ENCODE data around the gene MTCL1. TPM values are rescaled to one million over a fixed set of nuclear protein-coding genes. Genes with fewer than 3 reads are reported as not detected.

MTCL1 gene
- total and polyA plus RNA-seq, 4 donors: 1.3 to 12.4 (median 3.7) TPM

- no peak overlapping the region for H3K27ac ChIP-seq (ENCODE audit: low read depth in 1 of 2, low read length in 1 of 2)
- no peaks in the 10 kb centered on the region for H3K27me3 ChIP-seq (ENCODE audit: control insufficient read depth in 3 of 3, insufficient read depth in 3 of 3, low read length in 2 of 3)
- DNase-seq: no peak
- no peak overlapping the region for H3K9ac ChIP-seq (ENCODE audit: insufficient read depth in 1 of 2, low read length in 2 of 2)
- TF ChIP-seq CTCF (IDR thresholded peaks at IDR 0.05; ENCODE audit: control extremely low read depth, extremely low read depth): no peak
- 89 to 91% methylated on average over 16 of the region's 16 CpGs for WGBS, 2 donors
- no peaks in the 10 kb centered on the region for H3K4me1 ChIP-seq (ENCODE audit: control insufficient read depth in 5 of 5, insufficient read depth in 5 of 5, low read length in 5 of 5)
- H3K9me3 ChIP-seq (ENCODE audit: control insufficient read depth in 4 of 4, insufficient read depth in 3 of 4, low read length in 3 of 4): no peaks in the 10 kb centered on the region
- H3K4me3 ChIP-seq: no peak overlapping the region
- ATAC-seq (ENCODE audit: insufficient read depth, low FRiP score): no peak
- peaks cover 0 to 3% (median 0%) of the 10 kb centered on the region in 4 donors for H3K36me3 ChIP-seq (ENCODE audit: control insufficient read depth in 4 of 4, insufficient read depth in 4 of 4, low read length in 4 of 4)
Observed at GRCh38 chr18:8718401-8718913, 13.1 kb downstream of the MTCL1 start.

GRCh38 chr18:8719192-8719591 is 13.8 kb downstream of the MTCL1 start:
- no peak overlapping the region for H3K4me3 ChIP-seq
- H3K9me3 ChIP-seq (ENCODE audit: control insufficient read depth in 4 of 4, insufficient read depth in 3 of 4, low read length in 3 of 4): no peaks in the 10 kb centered on the region
- no peak for TF ChIP-seq CTCF (IDR thresholded peaks at IDR 0.05; ENCODE audit: control extremely low read depth, extremely low read depth)
- H3K27ac ChIP-seq (ENCODE audit: low read depth in 1 of 2, low read length in 1 of 2): no peak overlapping the region
- no peaks in the 10 kb centered on the region for H3K4me1 ChIP-seq (ENCODE audit: control insufficient read depth in 5 of 5, insufficient read depth in 5 of 5, low read length in 5 of 5)
- ATAC-seq (ENCODE audit: insufficient read depth, low FRiP score) (no peak), DNase-seq (no peak)
- no peak overlapping the region for H3K9ac ChIP-seq (ENCODE audit: insufficient read depth in 1 of 2, low read length in 2 of 2)
- peaks cover 0 to 6% (median 0%) of the 10 kb centered on the region in 4 donors for H3K36me3 ChIP-seq (ENCODE audit: control insufficient read depth in 4 of 4, insufficient read depth in 4 of 4, low read length in 4 of 4)
- no peaks in the 10 kb centered on the region for H3K27me3 ChIP-seq (ENCODE audit: control insufficient read depth in 3 of 3, insufficient read depth in 3 of 3, low read length in 2 of 3)
- WGBS, 2 donors: 46 to 65% methylated on average over 4 of the region's 4 CpGs

- ATAC-seq (ENCODE audit: insufficient read depth, low FRiP score) (no peak), DNase-seq (no peak)
- Histone ChIP-seq H3K9me3 (ENCODE audit: control insufficient read depth in 4 of 4, insufficient read depth in 3 of 4, low read length in 3 of 4) (no peaks in the 10 kb centered on the region), H3K9ac (ENCODE audit: insufficient read depth in 1 of 2, low read length in 2 of 2) (no peak overlapping the region), H3K27ac (ENCODE audit: low read depth in 1 of 2, low read length in 1 of 2) (no peak overlapping the region), H3K4me3 (no peak overlapping the region), H3K4me1 (ENCODE audit: control insufficient read depth in 5 of 5, insufficient read depth in 5 of 5, low read length in 5 of 5) (no peaks in the 10 kb centered on the region), H3K27me3 (ENCODE audit: control insufficient read depth in 3 of 3, insufficient read depth in 3 of 3, low read length in 2 of 3) (no peaks in the 10 kb centered on the region), H3K36me3 (ENCODE audit: control insufficient read depth in 4 of 4, insufficient read depth in 4 of 4, low read length in 4 of 4) (peaks cover 0 to 6% (median 0%) of the 10 kb centered on the region in 4 donors)
- WGBS, 2 donors: 92 to 94% methylated on average over 7 of the region's 7 CpGs
- TF ChIP-seq CTCF (IDR thresholded peaks at IDR 0.05; ENCODE audit: control extremely low read depth, extremely low read depth): no peak
Observed at GRCh38 chr18:8720141-8720540, 14.8 kb downstream of the MTCL1 start.

GRCh38 chr18:8721094-8721669 is 15.8 kb downstream of the MTCL1 start:
- Histone ChIP-seq H3K36me3 (ENCODE audit: control insufficient read depth in 4 of 4, insufficient read depth in 4 of 4, low read length in 4 of 4) (peaks cover 0 to 6% (median 0%) of the 10 kb centered on the region in 4 donors), H3K9ac (ENCODE audit: insufficient read depth in 1 of 2, low read length in 2 of 2) (no peak overlapping the region), H3K4me3 (no peak overlapping the region), H3K4me1 (ENCODE audit: control insufficient read depth in 5 of 5, insufficient read depth in 5 of 5, low read length in 5 of 5) (no peaks in the 10 kb centered on the region), H3K27ac (ENCODE audit: low read depth in 1 of 2, low read length in 1 of 2) (no peak overlapping the region), H3K27me3 (ENCODE audit: control insufficient read depth in 3 of 3, insufficient read depth in 3 of 3, low read length in 2 of 3) (no peaks in the 10 kb centered on the region), H3K9me3 (ENCODE audit: control insufficient read depth in 4 of 4, insufficient read depth in 3 of 4, low read length in 3 of 4) (no peaks in the 10 kb centered on the region)
- no peak for TF ChIP-seq CTCF (IDR thresholded peaks at IDR 0.05; ENCODE audit: control extremely low read depth, extremely low read depth)
- WGBS, 2 donors: 90 to 92% methylated on average over 9 of the region's 9 CpGs
- no peak for ATAC-seq (ENCODE audit: insufficient read depth, low FRiP score)
- DNase-seq: no peak

Measured in lung (tissue), 12 donors.